ENCODE measurements around the gene EVC.

The EVC gene

DNA sequence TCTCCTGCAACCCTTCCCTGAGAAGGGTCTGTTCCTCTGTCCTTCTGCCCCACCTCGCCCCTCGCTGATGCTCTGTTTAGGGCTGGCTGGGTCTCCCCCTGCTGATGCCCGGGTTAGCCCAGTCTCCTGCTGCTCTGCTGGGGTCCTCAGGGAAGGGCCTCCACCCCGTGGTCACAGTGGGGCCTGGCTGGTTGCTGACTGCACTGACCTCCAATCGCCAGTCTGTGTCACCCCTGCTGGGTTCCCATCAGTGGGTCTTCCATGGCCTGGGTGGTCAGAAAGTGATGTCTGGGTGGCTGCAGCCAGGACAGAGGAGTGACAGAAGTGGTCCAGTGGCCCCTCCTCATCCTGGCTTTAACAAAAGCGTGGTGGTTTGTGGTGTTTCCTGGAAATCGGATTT, 44.7 kb downstream of the EVC start:
- peaks cover 28% of the 10 kb centered on the region for H3K4me1 ChIP-seq (ENCODE audit: low read length)
- H3K9ac ChIP-seq (ENCODE audit: low read length): no peak overlapping the region
- peaks cover 13% of the 10 kb centered on the region for H4K20me1 ChIP-seq (ENCODE audit: insufficient read depth, low read length)
- H3K27ac ChIP-seq (ENCODE audit: low read length): no peak overlapping the region
- H2AFZ ChIP-seq (ENCODE audit: low read depth, low read length): no peak overlapping the region
- H3K4me2 ChIP-seq (ENCODE audit: low read length): no peak overlapping the region
- no peaks in the 10 kb centered on the region for H3K79me2 ChIP-seq (ENCODE audit: low read length)
- no peaks in the 10 kb centered on the region for H3K27me3 ChIP-seq (ENCODE audit: low read depth, low read length)
- H3K4me3 ChIP-seq (ENCODE audit: low read length): no peak overlapping the region
- no peaks in the 10 kb centered on the region for H3K9me3 ChIP-seq (ENCODE audit: insufficient read depth, low read length)
- TF ChIP-seq, protein P1, sequence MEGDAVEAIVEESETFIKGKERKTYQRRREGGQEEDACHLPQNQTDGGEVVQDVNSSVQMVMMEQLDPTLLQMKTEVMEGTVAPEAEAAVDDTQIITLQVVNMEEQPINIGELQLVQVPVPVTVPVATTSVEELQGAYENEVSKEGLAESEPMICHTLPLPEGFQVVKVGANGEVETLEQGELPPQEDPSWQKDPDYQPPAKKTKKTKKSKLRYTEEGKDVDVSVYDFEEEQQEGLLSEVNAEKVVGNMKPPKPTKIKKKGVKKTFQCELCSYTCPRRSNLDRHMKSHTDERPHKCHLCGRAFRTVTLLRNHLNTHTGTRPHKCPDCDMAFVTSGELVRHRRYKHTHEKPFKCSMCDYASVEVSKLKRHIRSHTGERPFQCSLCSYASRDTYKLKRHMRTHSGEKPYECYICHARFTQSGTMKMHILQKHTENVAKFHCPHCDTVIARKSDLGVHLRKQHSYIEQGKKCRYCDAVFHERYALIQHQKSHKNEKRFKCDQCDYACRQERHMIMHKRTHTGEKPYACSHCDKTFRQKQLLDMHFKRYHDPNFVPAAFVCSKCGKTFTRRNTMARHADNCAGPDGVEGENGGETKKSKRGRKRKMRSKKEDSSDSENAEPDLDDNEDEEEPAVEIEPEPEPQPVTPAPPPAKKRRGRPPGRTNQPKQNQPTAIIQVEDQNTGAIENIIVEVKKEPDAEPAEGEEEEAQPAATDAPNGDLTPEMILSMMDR (IDR thresholded peaks at IDR 0.05; ENCODE audit: low read depth, low read length): no peak
- TF ChIP-seq EZH2phosphoT487 (IDR thresholded peaks at IDR 0.05; ENCODE audit: low read depth): no peak
- peaks cover 6% of the 10 kb centered on the region for H3K36me3 ChIP-seq (replicated peaks; ENCODE audit: low read depth, low read length)

DNA sequence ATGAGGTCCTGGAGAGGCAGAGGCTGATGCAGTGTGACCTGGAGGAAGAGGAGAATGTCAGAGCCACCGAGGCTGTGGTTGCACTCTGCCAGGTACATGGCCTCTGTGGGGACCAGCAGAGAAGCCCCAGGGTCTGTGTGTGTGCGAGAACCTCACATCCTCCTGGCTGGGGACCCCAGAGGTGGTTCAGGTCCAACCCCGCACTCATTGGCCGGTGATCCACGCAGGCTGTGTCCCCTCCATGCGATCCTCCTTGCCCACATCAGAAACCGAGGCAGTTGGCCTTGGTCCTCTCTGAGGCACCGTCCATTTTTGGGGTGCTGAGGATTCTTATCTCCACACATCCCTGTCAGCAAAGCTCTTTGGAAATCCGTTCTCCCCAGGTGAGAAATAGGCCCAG, 45.3 kb downstream of the EVC start:
- Histone ChIP-seq H3K27me3 (ENCODE audit: low read depth, low read length) (no peaks in the 10 kb centered on the region), H4K20me1 (ENCODE audit: insufficient read depth, low read length) (peaks cover 13% of the 10 kb centered on the region), H3K36me3 (replicated peaks; ENCODE audit: low read depth, low read length) (peaks cover 6% of the 10 kb centered on the region), H3K4me3 (ENCODE audit: low read length) (no peak overlapping the region), H3K79me2 (ENCODE audit: low read length) (no peaks in the 10 kb centered on the region), H3K9me3 (ENCODE audit: insufficient read depth, low read length) (no peaks in the 10 kb centered on the region), H3K4me1 (ENCODE audit: low read length) (peaks cover 28% of the 10 kb centered on the region), H3K9ac (ENCODE audit: low read length) (no peak overlapping the region), H3K27ac (ENCODE audit: low read length) (no peak overlapping the region), H2AFZ (ENCODE audit: low read depth, low read length) (no peak overlapping the region), H3K4me2 (ENCODE audit: low read length) (no peak overlapping the region)
- no peak for TF ChIP-seq EZH2phosphoT487 (IDR thresholded peaks at IDR 0.05; ENCODE audit: low read depth)
- TF ChIP-seq, protein P1 (IDR thresholded peaks at IDR 0.05; ENCODE audit: low read depth, low read length): no peak

DNA sequence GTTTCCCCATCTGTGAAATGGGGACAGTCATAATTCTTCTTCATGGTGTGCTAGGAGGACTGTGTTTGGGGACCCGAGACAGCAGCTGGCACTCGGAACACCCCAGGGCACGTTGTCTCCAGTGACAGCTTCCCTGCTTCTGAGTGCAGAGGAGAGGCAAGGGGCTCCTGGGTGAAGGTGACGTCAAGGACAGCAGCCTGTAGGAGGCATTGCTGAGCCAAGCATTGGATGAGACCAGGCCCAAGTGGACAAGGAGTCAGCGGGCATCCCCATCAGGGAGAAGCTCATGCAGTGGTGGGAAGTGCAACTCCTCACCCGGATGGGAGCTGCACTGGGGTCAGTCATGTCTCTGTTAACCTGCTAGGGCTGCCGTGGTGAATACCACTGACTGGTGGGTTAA, 46.1 kb downstream of the EVC start:
- Histone ChIP-seq H2AFZ (ENCODE audit: low read depth, low read length) (no peak overlapping the region), H3K27ac (ENCODE audit: low read length) (no peak overlapping the region), H3K79me2 (ENCODE audit: low read length) (no peaks in the 10 kb centered on the region)

DNA sequence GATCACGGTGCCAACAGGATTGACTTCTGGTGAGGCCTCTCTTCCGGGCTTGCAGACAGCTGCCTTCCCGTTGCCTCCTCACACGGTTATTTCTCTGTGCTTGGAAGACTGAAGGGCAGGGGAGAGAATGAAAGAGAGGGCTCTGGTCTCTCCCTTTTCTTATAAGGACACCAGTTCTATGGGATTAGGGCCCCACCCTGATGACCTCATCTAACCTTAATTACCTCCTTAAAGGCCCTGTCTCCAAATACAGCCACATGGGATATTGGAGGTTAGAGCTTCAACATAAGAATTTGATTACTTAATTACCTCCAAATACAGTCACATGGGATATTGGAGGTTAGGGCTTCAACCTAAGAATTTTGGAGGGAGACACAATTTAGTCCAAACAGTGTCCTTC, 46.5 kb downstream of the EVC start:
- H4K20me1 ChIP-seq (ENCODE audit: insufficient read depth, low read length): peaks cover 13% of the 10 kb centered on the region
- no peaks in the 10 kb centered on the region for H3K9me3 ChIP-seq (ENCODE audit: insufficient read depth, low read length)
- H2AFZ ChIP-seq (ENCODE audit: low read depth, low read length): no peak overlapping the region
- no peak overlapping the region for H3K27ac ChIP-seq (ENCODE audit: low read length)
- no peak overlapping the region for H3K4me3 ChIP-seq (ENCODE audit: low read length)
- H3K36me3 ChIP-seq (replicated peaks; ENCODE audit: low read depth, low read length): peaks cover 6% of the 10 kb centered on the region
- no peaks in the 10 kb centered on the region for H3K27me3 ChIP-seq (ENCODE audit: low read depth, low read length)
- no peak overlapping the region for H3K9ac ChIP-seq (ENCODE audit: low read length)
- H3K79me2 ChIP-seq (ENCODE audit: low read length): no peaks in the 10 kb centered on the region
- no peak overlapping the region for H3K4me2 ChIP-seq (ENCODE audit: low read length)
- H3K4me1 ChIP-seq (ENCODE audit: low read length): peaks cover 28% of the 10 kb centered on the region
- TF ChIP-seq, protein P1 (IDR thresholded peaks at IDR 0.05; ENCODE audit: low read depth, low read length): no peak
- TF ChIP-seq EZH2phosphoT487 (IDR thresholded peaks at IDR 0.05; ENCODE audit: low read depth): no peak

More for the DNA sequence above, 46.1 kb downstream of the EVC start:
- H4K20me1 ChIP-seq (ENCODE audit: insufficient read depth, low read length): peaks cover 13% of the 10 kb centered on the region
- no peak overlapping the region for H3K4me2 ChIP-seq (ENCODE audit: low read length)
- H3K36me3 ChIP-seq (replicated peaks; ENCODE audit: low read depth, low read length): peaks cover 6% of the 10 kb centered on the region
- no peak overlapping the region for H3K9ac ChIP-seq (ENCODE audit: low read length)
- H3K4me1 ChIP-seq (ENCODE audit: low read length): peaks cover 28% of the 10 kb centered on the region
- TF ChIP-seq EZH2phosphoT487 (IDR thresholded peaks at IDR 0.05; ENCODE audit: low read depth): no peak
- TF ChIP-seq, protein P1 (IDR thresholded peaks at IDR 0.05; ENCODE audit: low read depth, low read length): no peak
- no peak overlapping the region for H3K4me3 ChIP-seq (ENCODE audit: low read length)
- H3K9me3 ChIP-seq (ENCODE audit: insufficient read depth, low read length): no peaks in the 10 kb centered on the region
- no peaks in the 10 kb centered on the region for H3K27me3 ChIP-seq (ENCODE audit: low read depth, low read length)

All from OCI-LY3 (cell line).